ENCODE measurements around the gene NRL.

GRCh38 chr14:24037658-24038037, 77.1 kb downstream of the NRL start:
- TF ChIP-seq CTCF (IDR thresholded peaks at IDR 0.05) = no peak
- no peak for TF ChIP-seq EP300 (IDR thresholded peaks at IDR 0.05)
